Fibroblast of skin of left biceps (primary cell): ENCODE results near the gene SEC31A.

Experiments
- DNase-seq, 2 experiments: peaks; one replicate each; pipeline ENCODE4 v3.0.0-alpha.2; 2013; ENCODE audit warnings: low read depth in 2 of 2

SEC31A gene

GRCh38 chr4:82797405-82798111, 93.4 kb downstream of the SEC31A start:
- no peak for DNase-seq

- no peak for DNase-seq
These were observed 93.9 kb downstream of the SEC31A start for GRCh38 chr4:82797040-82797404.

GRCh38 chr4:82792912-82793649, 97.9 kb downstream of the SEC31A start:
- no peak for DNase-seq

- DNase-seq: no peak
These were observed 99.8 kb downstream of the SEC31A start for GRCh38 chr4:82791179-82791578.

- no peak for DNase-seq
These were observed 100.8 kb downstream of the SEC31A start for GRCh38 chr4:82790060-82790660.

- DNase-seq: no peak
These were observed 101.8 kb downstream of the SEC31A start for GRCh38 chr4:82789025-82789776.

- DNase-seq: no peak
These were observed 103.6 kb downstream of the SEC31A start for GRCh38 chr4:82787342-82787741.

GRCh38 chr4:82786828-82787227, 104.1 kb downstream of the SEC31A start:
- DNase-seq: no peak

- peak; percentile 71 to 76 for DNase-seq
These were observed 105.1 kb downstream of the SEC31A start for GRCh38 chr4:82785611-82786400.

- peak in 1 of 2 experiments; percentile 37 for DNase-seq
These were observed 106.0 kb downstream of the SEC31A start for GRCh38 chr4:82784681-82785610.

GRCh38 chr4:82782626-82783345, 108.2 kb downstream of the SEC31A start:
- DNase-seq: no peak

- peak in 1 of 2 experiments; percentile 38 for DNase-seq
These were observed 110.2 kb downstream of the SEC31A start for GRCh38 chr4:82780752-82781231.

- DNase-seq: no peak
These were observed 110.7 kb downstream of the SEC31A start for GRCh38 chr4:82780170-82780751.

- no peak for DNase-seq
These were observed 111.9 kb downstream of the SEC31A start for GRCh38 chr4:82779032-82779431.

GRCh38 chr4:82777857-82778525, 113.0 kb downstream of the SEC31A start:
- no peak for DNase-seq

- no peak for DNase-seq
These were observed 113.9 kb downstream of the SEC31A start for GRCh38 chr4:82776925-82777542.

- DNase-seq: no peak
These were observed 115.7 kb downstream of the SEC31A start for GRCh38 chr4:82775243-82775642.

- no peak for DNase-seq
These were observed 116.2 kb downstream of the SEC31A start for GRCh38 chr4:82774711-82775171.
